ENCODE data around the gene PKMYT1. TPM values are rescaled to one million over a fixed set of nuclear protein-coding genes. Genes with fewer than 3 reads are reported as not detected.

PKMYT1 gene
- polyA plus RNA-seq, 1 of the 3 experiments (the other 2 are of a cell fraction): 8.5 TPM

DNA sequence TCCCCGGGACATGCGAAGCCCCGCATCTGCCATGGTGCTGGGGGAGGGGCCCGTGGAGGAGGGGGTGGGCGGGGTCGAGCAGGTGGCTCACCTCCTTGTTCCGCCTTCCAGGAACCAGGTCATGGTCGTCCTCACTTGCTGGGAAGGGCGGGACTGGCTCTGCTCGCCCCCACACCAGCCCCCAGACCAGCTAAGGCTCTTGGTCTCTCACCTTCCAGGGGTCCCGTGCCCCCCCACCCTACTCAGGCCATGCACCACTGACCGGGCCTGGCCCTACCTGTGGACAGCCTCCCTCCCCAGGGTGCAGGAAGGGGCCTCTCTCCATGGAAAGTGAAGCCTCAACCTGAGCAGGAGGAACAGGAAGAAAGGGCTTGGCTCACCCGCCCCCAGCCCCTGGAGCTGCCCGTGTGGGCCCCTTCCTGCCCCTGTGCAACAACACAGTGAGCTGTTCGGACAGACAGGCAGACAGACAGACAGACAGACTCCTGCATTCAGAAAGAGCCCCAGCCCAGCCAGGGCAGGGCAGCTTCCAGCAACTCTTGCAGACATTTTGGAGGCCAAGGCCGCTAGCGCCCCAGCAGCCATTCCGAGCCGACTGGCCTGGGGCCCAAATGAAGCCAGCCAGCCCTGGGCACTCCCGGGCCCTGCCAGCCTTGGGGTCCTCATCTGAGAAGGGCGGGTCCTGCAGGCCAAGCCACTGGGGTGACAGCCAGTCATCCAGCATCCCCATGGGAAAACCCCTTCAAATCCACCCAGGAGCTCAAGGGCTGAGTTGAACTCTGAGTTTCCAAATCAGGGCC lies 24.3 kb downstream of the PKMYT1 start:
- 75% methylated on average over 7 of the region's 21 CpGs for WGBS (ENCODE audit: low lambda C conversion rate)
- no peak for DNase-seq

DNA sequence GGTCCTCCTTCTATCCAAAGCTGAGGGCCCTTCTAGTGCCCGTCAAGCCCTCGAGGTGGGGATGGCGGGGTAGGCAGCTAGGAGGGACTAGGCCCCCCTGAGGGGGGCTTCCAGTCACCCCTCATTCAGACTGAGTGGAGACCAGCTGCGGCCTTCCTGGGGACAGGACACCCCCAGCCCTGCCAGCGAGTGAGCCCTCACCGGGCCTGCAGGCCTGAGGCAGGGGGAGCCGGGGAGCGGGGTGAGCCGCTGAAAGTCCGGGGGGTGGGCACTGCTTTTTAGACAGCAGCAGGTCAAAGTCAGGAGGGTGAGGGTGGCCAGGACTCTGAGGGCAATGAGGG lies 24.8 kb downstream of the PKMYT1 start:
- no peaks in the 10 kb centered on the region for H3K79me2 ChIP-seq (ENCODE audit: insufficient read depth)
- TF ChIP-seq RAD21 (IDR thresholded peaks at IDR 0.05; ENCODE audit: low read length): no peak
- TF ChIP-seq, protein P1, sequence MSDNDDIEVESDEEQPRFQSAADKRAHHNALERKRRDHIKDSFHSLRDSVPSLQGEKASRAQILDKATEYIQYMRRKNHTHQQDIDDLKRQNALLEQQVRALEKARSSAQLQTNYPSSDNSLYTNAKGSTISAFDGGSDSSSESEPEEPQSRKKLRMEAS (IDR thresholded peaks at IDR 0.05; ENCODE audit: low read depth): no peak
- no peak overlapping the region for H3K4me2 ChIP-seq
- WGBS (ENCODE audit: low lambda C conversion rate): 82% methylated on average over 3 of the region's 10 CpGs
- no peaks in the 10 kb centered on the region for H3K36me3 ChIP-seq (replicated peaks in 1 of 2; ENCODE audit: control insufficient read depth in 1 of 2, insufficient read depth in 2 of 2, low read length in 1 of 2)
- no peak overlapping the region for H3K9ac ChIP-seq
- H3K27me3 ChIP-seq (ENCODE audit: insufficient read depth): peaks cover 18% of the 10 kb centered on the region
- no peaks in the 10 kb centered on the region for H3K9me3 ChIP-seq
- DNase-seq: no peak
- H3K9me2 ChIP-seq: no peaks in the 10 kb centered on the region
- no peak overlapping the region for H3K27ac ChIP-seq (ENCODE audit: low read depth in 2 of 2, low read length in 1 of 2)
- H3K4me1 ChIP-seq (ENCODE audit: control insufficient read depth in 1 of 2, insufficient read depth in 2 of 2, low read depth in 1 of 2, low read length in 1 of 2): no peaks in the 10 kb centered on the region
- H2AFZ ChIP-seq (ENCODE audit: low read depth): no peak overlapping the region
- ChIA-PET CTCF (interaction anchor here (0.9 to 2.1 kb wide), 2 partner anchors 28 to 36 kb away, joined by 4 to 10 read pairs; no protein-coding TSS in a partner anchor), POLR2A (no interaction called here)
- H3F3A ChIP-seq (replicated peaks; ENCODE audit: insufficient read depth): no peaks in the 10 kb centered on the region
- no peaks in the 10 kb centered on the region for H4K20me1 ChIP-seq (ENCODE audit: insufficient read depth)
- H3K4me3 ChIP-seq (ENCODE audit: low read depth in 2 of 2, low read length in 1 of 2): no peak overlapping the region

More for the DNA sequence above, 24.3 kb downstream of the PKMYT1 start:
- no peak overlapping the region for H3K4me2 ChIP-seq
- no peaks in the 10 kb centered on the region for H3K4me1 ChIP-seq (ENCODE audit: control insufficient read depth in 1 of 2, insufficient read depth in 2 of 2, low read depth in 1 of 2, low read length in 1 of 2)
- TF ChIP-seq RCOR1 (IDR thresholded peaks at IDR 0.05; ENCODE audit: low read length) (no peak), YY1 (IDR thresholded peaks at IDR 0.05; ENCODE audit: low read depth) (no peak), RFX5 (IDR thresholded peaks at IDR 0.05; ENCODE audit: low read length) (no peak), MXI1 (IDR thresholded peaks at IDR 0.05; ENCODE audit: low read depth, low read length) (no peak), EP300 (IDR thresholded peaks at IDR 0.05; ENCODE audit: borderline replicate concordance in 1 of 2, low read depth in 1 of 2, low read length in 1 of 2) (no peak), EZH2phosphoT487 (IDR thresholded peaks at IDR 0.05; ENCODE audit: borderline replicate concordance, low read depth) (no peak)
- TF ChIP-seq, protein P2, sequence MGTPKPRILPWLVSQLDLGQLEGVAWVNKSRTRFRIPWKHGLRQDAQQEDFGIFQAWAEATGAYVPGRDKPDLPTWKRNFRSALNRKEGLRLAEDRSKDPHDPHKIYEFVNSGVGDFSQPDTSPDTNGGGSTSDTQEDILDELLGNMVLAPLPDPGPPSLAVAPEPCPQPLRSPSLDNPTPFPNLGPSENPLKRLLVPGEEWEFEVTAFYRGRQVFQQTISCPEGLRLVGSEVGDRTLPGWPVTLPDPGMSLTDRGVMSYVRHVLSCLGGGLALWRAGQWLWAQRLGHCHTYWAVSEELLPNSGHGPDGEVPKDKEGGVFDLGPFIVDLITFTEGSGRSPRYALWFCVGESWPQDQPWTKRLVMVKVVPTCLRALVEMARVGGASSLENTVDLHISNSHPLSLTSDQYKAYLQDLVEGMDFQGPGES (IDR thresholded peaks at IDR 0.05; ENCODE audit: low read depth, low read length): no peak
- TF ChIP-seq, protein P3, sequence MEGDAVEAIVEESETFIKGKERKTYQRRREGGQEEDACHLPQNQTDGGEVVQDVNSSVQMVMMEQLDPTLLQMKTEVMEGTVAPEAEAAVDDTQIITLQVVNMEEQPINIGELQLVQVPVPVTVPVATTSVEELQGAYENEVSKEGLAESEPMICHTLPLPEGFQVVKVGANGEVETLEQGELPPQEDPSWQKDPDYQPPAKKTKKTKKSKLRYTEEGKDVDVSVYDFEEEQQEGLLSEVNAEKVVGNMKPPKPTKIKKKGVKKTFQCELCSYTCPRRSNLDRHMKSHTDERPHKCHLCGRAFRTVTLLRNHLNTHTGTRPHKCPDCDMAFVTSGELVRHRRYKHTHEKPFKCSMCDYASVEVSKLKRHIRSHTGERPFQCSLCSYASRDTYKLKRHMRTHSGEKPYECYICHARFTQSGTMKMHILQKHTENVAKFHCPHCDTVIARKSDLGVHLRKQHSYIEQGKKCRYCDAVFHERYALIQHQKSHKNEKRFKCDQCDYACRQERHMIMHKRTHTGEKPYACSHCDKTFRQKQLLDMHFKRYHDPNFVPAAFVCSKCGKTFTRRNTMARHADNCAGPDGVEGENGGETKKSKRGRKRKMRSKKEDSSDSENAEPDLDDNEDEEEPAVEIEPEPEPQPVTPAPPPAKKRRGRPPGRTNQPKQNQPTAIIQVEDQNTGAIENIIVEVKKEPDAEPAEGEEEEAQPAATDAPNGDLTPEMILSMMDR (IDR thresholded peaks at IDR 0.05): no peak
- TF ChIP-seq, protein P4, sequence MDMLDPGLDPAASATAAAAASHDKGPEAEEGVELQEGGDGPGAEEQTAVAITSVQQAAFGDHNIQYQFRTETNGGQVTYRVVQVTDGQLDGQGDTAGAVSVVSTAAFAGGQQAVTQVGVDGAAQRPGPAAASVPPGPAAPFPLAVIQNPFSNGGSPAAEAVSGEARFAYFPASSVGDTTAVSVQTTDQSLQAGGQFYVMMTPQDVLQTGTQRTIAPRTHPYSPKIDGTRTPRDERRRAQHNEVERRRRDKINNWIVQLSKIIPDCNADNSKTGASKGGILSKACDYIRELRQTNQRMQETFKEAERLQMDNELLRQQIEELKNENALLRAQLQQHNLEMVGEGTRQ (IDR thresholded peaks at IDR 0.05; ENCODE audit: borderline replicate concordance, low read depth, low read length): no peak
- TF ChIP-seq, protein P5, sequence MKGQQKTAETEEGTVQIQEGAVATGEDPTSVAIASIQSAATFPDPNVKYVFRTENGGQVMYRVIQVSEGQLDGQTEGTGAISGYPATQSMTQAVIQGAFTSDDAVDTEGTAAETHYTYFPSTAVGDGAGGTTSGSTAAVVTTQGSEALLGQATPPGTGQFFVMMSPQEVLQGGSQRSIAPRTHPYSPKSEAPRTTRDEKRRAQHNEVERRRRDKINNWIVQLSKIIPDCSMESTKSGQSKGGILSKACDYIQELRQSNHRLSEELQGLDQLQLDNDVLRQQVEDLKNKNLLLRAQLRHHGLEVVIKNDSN (IDR thresholded peaks at IDR 0.05; ENCODE audit: borderline replicate concordance, low read depth): no peak
- no peaks in the 10 kb centered on the region for H4K20me1 ChIP-seq (ENCODE audit: insufficient read depth)
- no peak overlapping the region for H3K27ac ChIP-seq (ENCODE audit: low read depth in 2 of 2, low read length in 1 of 2)
- H3K9ac ChIP-seq: no peak overlapping the region
- POLR2A ChIA-PET: no interaction called here
- H3K79me2 ChIP-seq (ENCODE audit: insufficient read depth): no peaks in the 10 kb centered on the region
- no peaks in the 10 kb centered on the region for H3K36me3 ChIP-seq (replicated peaks in 1 of 2; ENCODE audit: control insufficient read depth in 1 of 2, insufficient read depth in 2 of 2, low read length in 1 of 2)
- no peak overlapping the region for H2AFZ ChIP-seq (ENCODE audit: low read depth)
- H3K27me3 ChIP-seq (ENCODE audit: insufficient read depth): peaks cover 23% of the 10 kb centered on the region
- H3F3A ChIP-seq (replicated peaks; ENCODE audit: insufficient read depth): no peaks in the 10 kb centered on the region
- CTCF ChIA-PET: interaction anchor here (0.9 to 2.1 kb wide), 5 partner anchors 14 to 36 kb away, joined by 3 to 10 read pairs (median 4); no protein-coding TSS in a partner anchor
- no peaks in the 10 kb centered on the region for H3K9me3 ChIP-seq
- H3K4me3 ChIP-seq (ENCODE audit: low read depth in 2 of 2, low read length in 1 of 2): no peak overlapping the region
- no peaks in the 10 kb centered on the region for H3K9me2 ChIP-seq

All from SK-N-SH (cell line).